ES-I3 (cell line): ENCODE results near the gene TUFM.
"Not testable (repeated sequence)": the region's sequence is repeated elsewhere in the genome, so short reads cannot be mapped to it uniquely, and the experiment has no call there.

Experiments used
- H3K36me3 ChIP-seq: 2 replicates; pipeline ENCODE4 v1.6.1; 2013; ENCODE audit warnings: mild to moderate bottlenecking, low read length, control low read depth, moderate library complexity; ENCODE audit not compliant: insufficient read depth
- H3K4me1 ChIP-seq: 2 replicates; pipeline ENCODE4 v1.6.1; 2013; ENCODE audit warnings: mild to moderate bottlenecking, control low read depth, low read length; ENCODE audit not compliant: insufficient read depth
- H3K9ac ChIP-seq: 2 replicates; pipeline ENCODE4 v1.6.1; 2013; ENCODE audit warnings: low read depth, mild to moderate bottlenecking, low read length, moderate library complexity
- H3K9me3 ChIP-seq: 2 replicates; pipeline ENCODE4 v1.6.1; 2013; ENCODE audit warnings: mild to moderate bottlenecking, low read length, moderate library complexity; ENCODE audit not compliant: control insufficient read depth, insufficient read depth

The TUFM gene

GRCh38 chr16:28846080-28846932 lies at the start of gene TUFM:
Gene TUFM (minus strand): TSS chr16:28846348. CDS start chr16:28846269, 79 bp downstream.
- Histone ChIP-seq H3K9me3 (no peaks in the 10 kb centered on the region), H3K9ac (peak within 1 kb of the TSS; percentile 84), H3K36me3 (peaks cover 18% of the 10 kb centered on the region), H3K4me1 (no peaks in the 10 kb centered on the region)

- no peaks in the 10 kb centered on the region; the same call in 1 of the 2 replicates for H3K4me1 ChIP-seq
- H3K9me3 ChIP-seq, result no peaks in the 10 kb centered on the region
- no peaks in the 10 kb centered on the region for H3K36me3 ChIP-seq
- no peak overlapping the region for H3K9ac ChIP-seq
These were observed 49.5 kb upstream of the TUFM start for GRCh38 chr16:28895609-28896008.

GRCh38 chr16:28893291-28893690 lies 47.1 kb upstream of the TUFM start:
- H3K9ac ChIP-seq, result no peak overlapping the region
- H3K9me3 ChIP-seq, result no peaks in the 10 kb centered on the region
- H3K4me1 ChIP-seq, result no peaks in the 10 kb centered on the region; the same call in 1 of the 2 replicates
- H3K36me3 ChIP-seq, result no peaks in the 10 kb centered on the region

- no peaks in the 10 kb centered on the region for H3K36me3 ChIP-seq
- no peaks in the 10 kb centered on the region for H3K4me1 ChIP-seq
- no peaks in the 10 kb centered on the region for H3K9me3 ChIP-seq
- H3K9ac ChIP-seq, result no peak overlapping the region
These were observed 46.1 kb upstream of the TUFM start for GRCh38 chr16:28891964-28892890.

GRCh38 chr16:28890355-28890754 lies 44.2 kb upstream of the TUFM start:
- not testable (repeated sequence) for H3K4me1 ChIP-seq, H3K9me3 ChIP-seq, H3K9ac ChIP-seq, H3K36me3 ChIP-seq

GRCh38 chr16:28886945-28887344 lies 40.8 kb upstream of the TUFM start:
- H3K9ac ChIP-seq, result no peak overlapping the region
- H3K36me3 ChIP-seq, result no peaks in the 10 kb centered on the region
- H3K4me1 ChIP-seq, result peaks cover 9% of the 10 kb centered on the region; the same call in 1 of the 2 replicates
- no peaks in the 10 kb centered on the region for H3K9me3 ChIP-seq

- Histone ChIP-seq H3K4me1 (peaks cover 9% of the 10 kb centered on the region; the same call in 1 of the 2 replicates), H3K9me3 (no peaks in the 10 kb centered on the region), H3K36me3 (no peaks in the 10 kb centered on the region), H3K9ac (no peak overlapping the region)
These were observed 37.9 kb upstream of the TUFM start for GRCh38 chr16:28884045-28884444.

GRCh38 chr16:28883221-28883996 lies 37.3 kb upstream of the TUFM start:
- H3K9me3 ChIP-seq, result no peaks in the 10 kb centered on the region
- peak overlapping the region; percentile 33 for H3K9ac ChIP-seq
- no peaks in the 10 kb centered on the region for H3K36me3 ChIP-seq
- H3K4me1 ChIP-seq, result peaks cover 9% of the 10 kb centered on the region; the same call in 1 of the 2 replicates

- peak overlapping the region; percentile 33 for H3K9ac ChIP-seq
- peaks cover 9% of the 10 kb centered on the region; the same call in 1 of the 2 replicates for H3K4me1 ChIP-seq
- H3K9me3 ChIP-seq, result no peaks in the 10 kb centered on the region
- no peaks in the 10 kb centered on the region for H3K36me3 ChIP-seq
These were observed 36.5 kb upstream of the TUFM start for GRCh38 chr16:28882551-28883160.

GRCh38 chr16:28881565-28881964 lies 35.4 kb upstream of the TUFM start:
- not testable (repeated sequence) for H3K9ac ChIP-seq, H3K9me3 ChIP-seq, H3K36me3 ChIP-seq, H3K4me1 ChIP-seq

- Histone ChIP-seq H3K9ac (0 out of 2 replicates have a peak overlapping the region, but pooled peaks have one; percentile 84), H3K4me1 (peaks cover 12% of the 10 kb centered on the region; the same call in 1 of the 2 replicates), H3K36me3 (no peaks in the 10 kb centered on the region), H3K9me3 (no peaks in the 10 kb centered on the region)
These were observed 34.8 kb upstream of the TUFM start for GRCh38 chr16:28880955-28881354.

GRCh38 chr16:28880589-28880915 lies 34.4 kb upstream of the TUFM start:
- no peaks in the 10 kb centered on the region for H3K36me3 ChIP-seq
- peaks cover 16% of the 10 kb centered on the region; the same call in 1 of the 2 replicates for H3K4me1 ChIP-seq
- peak overlapping the region; percentile 84 for H3K9ac ChIP-seq
- no peaks in the 10 kb centered on the region for H3K9me3 ChIP-seq

GRCh38 chr16:28879841-28880588 lies 33.9 kb upstream of the TUFM start:
- H3K36me3 ChIP-seq, result no peaks in the 10 kb centered on the region
- H3K9ac ChIP-seq, result peak overlapping the region; percentile 84
- H3K9me3 ChIP-seq, result no peaks in the 10 kb centered on the region
- H3K4me1 ChIP-seq, result peaks cover 19% of the 10 kb centered on the region; the same call in 1 of the 2 replicates
